Left lung (tissue), 10 donors: ENCODE data around the gene KRTAP5-11. TPM values are rescaled to one million over a fixed set of nuclear protein-coding genes. Genes with fewer than 3 reads are reported as not detected.

ENCODE experiments used
- ATAC-seq: fragments of 200-7000 bp; cut with Tn5 transposase; one replicate; pipeline ENCODE4 v1.9.1; 2020; ENCODE audit warnings: moderate library complexity
- DNase-seq, 4 donors: peaks; one replicate each; pipeline ENCODE4 v3.0.0-alpha.2; 2013 to 2020
- H3K27ac ChIP-seq, 2 donors: fragments of 200-600 bp; sonication (generic) in 1 of 2; one replicate each; pipeline versions ENCODE4 v1.5.0 to v1.8.0; 2020 to 2021
- H3K27me3 ChIP-seq, 2 donors: fragments of 200-600 bp; sonication (generic) in 1 of 2; one replicate each; pipeline versions ENCODE4 v1.5.0 to v1.8.0; 2020 to 2021
- H3K36me3 ChIP-seq, 2 donors: fragments of 200-600 bp; sonication (generic) in 1 of 2; one replicate each; pipeline versions ENCODE4 v1.5.0 to v1.8.0; 2020 to 2021
- H3K4me1 ChIP-seq, 2 donors: fragments of 200-600 bp; one replicate each; pipeline ENCODE4 v1.8.0; 2021
- H3K4me3 ChIP-seq, 2 donors: fragments of 200-600 bp; sonication (generic) in 1 of 2; one replicate each; pipeline versions ENCODE4 v1.5.0 to v1.8.0; 2020 to 2021; ENCODE audit warnings: mild to moderate bottlenecking in 1 of 2
- H3K9me3 ChIP-seq, 2 donors: fragments of 200-600 bp; sonication (generic) in 1 of 2; one replicate each; pipeline versions ENCODE4 v1.5.0 to v1.8.0; 2020 to 2021
- intact Hi-C, 2 donors: fragments of 100-400 bp; cut with DNase I; formaldehyde crosslinking; loops; one replicate each; pipeline versions ENCODE4 v1.11.2 to v1.14.2; 2022
- polyA plus RNA-seq, 6 donors: library from polyadenylated mRNA; unstranded; fragments of 120-200 nt; gene quantifications; one replicate each; pipeline ENCODE4 v1.2.1, GENCODE V29; 2013; ENCODE audit not compliant: insufficient read length in 6 of 6
- total RNA-seq, 2 donors: library from RNA; stranded (reverse); fragmentation: NEBNext Ultra II Directional; extraction: Animal tissue kit (Norgen Biotek cat#: 25700); gene quantifications; one replicate each; pipeline ENCODE4 v1.2.1, GENCODE V29; 2021
- TF ChIP-seq, protein P1 (sequence below), 2 donors: fragments of 200-600 bp; sonication (generic) in 1 of 2; IDR thresholded peaks; one replicate each; pipeline versions ENCODE4 v1.5.0 to v1.8.0; 2021; ENCODE audit warnings: antibody characterized with exemption in 2 of 2
- donor health status: DM: no; HTN: yes; CAD: no.
- donor health status: DM: no; HTN: no; CAD: no.

KRTAP5-11 gene
- total and polyA plus RNA-seq, 8 donors = 0.24 to 0.58 (median 0.41) TPM; not detected in 5

DNA sequence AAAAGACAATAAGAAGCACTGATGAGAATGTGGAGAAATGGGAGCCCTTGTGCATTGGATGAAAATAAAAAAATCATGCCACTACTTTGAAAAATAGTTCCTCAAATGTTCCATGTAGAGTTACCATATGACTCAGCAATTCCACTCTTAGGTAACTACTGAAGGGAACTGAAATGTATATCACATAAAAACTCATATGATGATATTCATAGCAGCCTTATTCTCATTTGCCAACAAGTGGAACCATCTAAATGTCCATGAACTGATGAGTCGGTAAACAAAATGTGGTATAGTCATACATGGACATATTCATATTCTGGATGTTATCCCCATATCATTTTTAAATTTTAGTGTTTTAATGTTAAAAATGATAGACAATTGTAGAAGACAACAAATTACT lies 31.0 kb downstream of the KRTAP5-11 start:
- no peaks in the 10 kb centered on the region for H3K9me3 ChIP-seq
- no peaks in the 10 kb centered on the region for H3K36me3 ChIP-seq
- intact Hi-C loops = no loop called here
- H3K4me3 ChIP-seq = no peak overlapping the region
- TF ChIP-seq, protein P1, sequence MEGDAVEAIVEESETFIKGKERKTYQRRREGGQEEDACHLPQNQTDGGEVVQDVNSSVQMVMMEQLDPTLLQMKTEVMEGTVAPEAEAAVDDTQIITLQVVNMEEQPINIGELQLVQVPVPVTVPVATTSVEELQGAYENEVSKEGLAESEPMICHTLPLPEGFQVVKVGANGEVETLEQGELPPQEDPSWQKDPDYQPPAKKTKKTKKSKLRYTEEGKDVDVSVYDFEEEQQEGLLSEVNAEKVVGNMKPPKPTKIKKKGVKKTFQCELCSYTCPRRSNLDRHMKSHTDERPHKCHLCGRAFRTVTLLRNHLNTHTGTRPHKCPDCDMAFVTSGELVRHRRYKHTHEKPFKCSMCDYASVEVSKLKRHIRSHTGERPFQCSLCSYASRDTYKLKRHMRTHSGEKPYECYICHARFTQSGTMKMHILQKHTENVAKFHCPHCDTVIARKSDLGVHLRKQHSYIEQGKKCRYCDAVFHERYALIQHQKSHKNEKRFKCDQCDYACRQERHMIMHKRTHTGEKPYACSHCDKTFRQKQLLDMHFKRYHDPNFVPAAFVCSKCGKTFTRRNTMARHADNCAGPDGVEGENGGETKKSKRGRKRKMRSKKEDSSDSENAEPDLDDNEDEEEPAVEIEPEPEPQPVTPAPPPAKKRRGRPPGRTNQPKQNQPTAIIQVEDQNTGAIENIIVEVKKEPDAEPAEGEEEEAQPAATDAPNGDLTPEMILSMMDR (IDR thresholded peaks at IDR 0.05) = no peak
- H3K27me3 ChIP-seq = no peaks in the 10 kb centered on the region
- ATAC-seq (no peak), DNase-seq (no peak)
- H3K27ac ChIP-seq = no peak overlapping the region
- no peaks in the 10 kb centered on the region for H3K4me1 ChIP-seq

DNA sequence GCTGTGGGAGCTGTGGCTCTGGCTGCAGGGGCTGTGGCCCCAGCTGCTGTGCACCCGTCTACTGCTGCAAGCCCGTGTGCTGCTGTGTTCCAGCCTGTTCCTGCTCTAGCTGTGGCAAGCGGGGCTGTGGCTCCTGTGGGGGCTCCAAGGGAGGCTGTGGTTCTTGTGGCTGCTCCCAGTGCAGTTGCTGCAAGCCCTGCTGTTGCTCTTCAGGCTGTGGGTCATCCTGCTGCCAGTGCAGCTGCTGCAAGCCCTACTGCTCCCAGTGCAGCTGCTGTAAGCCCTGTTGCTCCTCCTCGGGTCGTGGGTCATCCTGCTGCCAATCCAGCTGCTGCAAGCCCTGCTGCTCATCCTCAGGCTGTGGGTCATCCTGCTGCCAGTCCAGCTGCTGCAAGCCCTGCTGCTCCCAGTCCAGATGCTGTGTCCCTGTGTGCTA lies 33.9 kb downstream of the KRTAP5-11 start:
- H3K36me3 ChIP-seq = no peaks in the 10 kb centered on the region

DNA sequence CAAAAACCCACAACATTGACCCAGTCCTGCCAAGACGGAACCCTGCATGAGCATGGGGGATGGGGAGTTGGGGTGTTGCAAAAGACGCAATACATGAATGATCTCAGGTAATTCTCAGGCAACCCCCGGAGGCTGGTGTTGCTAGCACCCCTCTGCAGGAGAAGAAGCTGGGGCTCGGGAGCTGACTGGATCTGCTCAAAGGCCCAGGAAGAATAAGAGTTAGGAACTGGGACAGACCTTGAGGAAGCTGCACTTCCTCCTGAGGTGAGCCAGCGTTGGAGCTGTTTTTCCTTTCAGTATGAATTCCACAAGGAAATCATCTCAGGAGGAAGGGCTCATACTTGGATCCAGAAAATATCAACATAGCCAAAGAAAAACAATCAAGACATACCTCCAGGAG lies 34.6 kb downstream of the KRTAP5-11 start, which contains the start of gene KRTAP5-9:
Gene KRTAP5-9 (plus strand): TSS at position 301 of the 400 bp plus-strand sequence. CDS start 238 bp downstream, outside the sequence.
- ATAC-seq = no peak
- no peak for DNase-seq
- Histone ChIP-seq H3K4me1 (no peaks in the 10 kb centered on the region), H3K4me3 (no peak within 1 kb of the TSS), H3K9me3 (no peaks in the 10 kb centered on the region), H3K27ac (no peak within 1 kb of the TSS), H3K27me3 (no peaks in the 10 kb centered on the region), H3K36me3 (no peaks in the 10 kb centered on the region)
- intact Hi-C loops = no loop called here
- TF ChIP-seq, protein P1 (IDR thresholded peaks at IDR 0.05) = no peak

More for the DNA sequence above, 33.9 kb downstream of the KRTAP5-11 start:
- TF ChIP-seq, protein P1 (IDR thresholded peaks at IDR 0.05) = no peak
- H3K9me3 ChIP-seq = no peaks in the 10 kb centered on the region
- no peak overlapping the region for H3K27ac ChIP-seq
- H3K4me3 ChIP-seq = no peak overlapping the region
- H3K4me1 ChIP-seq = no peaks in the 10 kb centered on the region
- intact Hi-C loops = no loop called here
- DNase-seq = no peak
- H3K27me3 ChIP-seq = no peaks in the 10 kb centered on the region
- ATAC-seq = no peak

DNA sequence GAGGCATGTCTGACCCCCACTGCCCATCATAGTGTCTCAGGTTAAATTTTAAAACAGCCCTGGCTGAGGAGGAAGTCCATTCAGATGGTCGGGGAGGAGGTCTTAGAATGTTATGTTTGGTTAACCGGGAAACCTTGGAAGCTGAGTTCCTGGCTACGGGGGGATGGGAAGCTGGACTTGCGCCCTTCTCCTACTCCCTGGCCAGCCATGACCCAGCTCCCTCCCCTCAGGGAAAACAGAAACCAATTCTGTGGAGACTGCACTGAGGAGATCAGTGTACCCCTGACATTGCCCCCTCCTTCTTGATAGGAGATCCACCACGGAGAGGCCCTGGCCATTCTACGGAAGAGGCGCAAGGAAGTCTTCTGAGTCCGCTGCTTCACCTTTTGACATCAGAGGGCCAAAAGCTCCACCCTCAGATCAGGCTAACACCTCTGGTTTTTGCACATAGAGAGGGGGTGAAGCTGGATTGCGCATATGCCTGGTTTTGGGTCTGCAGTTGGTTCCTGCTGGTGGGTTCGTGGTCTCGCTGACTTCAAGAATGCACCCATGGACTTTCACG lies 37.2 kb downstream of the KRTAP5-11 start:
- no peak for DNase-seq
- no peaks in the 10 kb centered on the region for H3K36me3 ChIP-seq
- no peak for ATAC-seq
- H3K27me3 ChIP-seq = no peaks in the 10 kb centered on the region
- H3K27ac ChIP-seq = no peak overlapping the region
- H3K4me3 ChIP-seq = no peak overlapping the region
- TF ChIP-seq, protein P1 (IDR thresholded peaks at IDR 0.05) = no peak
- no peaks in the 10 kb centered on the region for H3K9me3 ChIP-seq
- intact Hi-C loops = no loop called here
- H3K4me1 ChIP-seq = no peaks in the 10 kb centered on the region

DNA sequence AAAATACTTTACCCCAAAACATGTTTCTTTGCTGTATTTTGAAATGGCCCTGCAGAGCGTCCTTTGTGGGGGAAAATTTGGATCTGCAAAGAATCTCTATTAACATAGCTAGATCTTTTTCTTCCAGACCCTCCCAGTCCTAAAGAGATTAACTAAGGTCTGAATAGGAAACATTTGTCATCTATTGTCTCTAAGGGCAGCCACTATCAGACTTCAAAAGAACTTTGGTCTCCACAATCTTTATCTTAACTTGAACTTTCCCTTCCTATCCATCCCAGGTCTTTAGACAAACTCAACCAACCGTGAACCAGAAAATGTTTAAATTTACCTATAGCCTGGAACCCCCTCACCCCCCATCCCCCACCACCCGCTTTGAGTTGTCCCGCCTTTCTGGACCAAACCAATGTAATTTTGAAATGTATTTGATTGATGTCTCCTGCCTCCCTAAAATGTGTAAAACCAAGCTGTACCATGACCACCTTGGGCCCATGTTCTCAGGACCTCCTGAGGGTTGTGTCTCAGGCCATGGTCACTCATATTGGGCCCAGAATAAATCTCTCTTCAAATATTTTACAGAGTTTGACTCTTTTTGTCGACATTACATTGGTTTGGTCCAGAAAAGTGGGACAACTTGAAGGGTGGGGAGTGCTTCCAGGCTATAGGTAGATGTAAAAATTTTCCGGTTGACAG lies 38.0 kb downstream of the KRTAP5-11 start:
- Histone ChIP-seq H3K4me1 (no peaks in the 10 kb centered on the region), H3K9me3 (no peaks in the 10 kb centered on the region), H3K27ac (no peak overlapping the region), H3K4me3 (no peak overlapping the region), H3K36me3 (no peaks in the 10 kb centered on the region), H3K27me3 (no peaks in the 10 kb centered on the region)
- TF ChIP-seq, protein P1 (IDR thresholded peaks at IDR 0.05) = no peak
- DNase-seq = no peak
- intact Hi-C loops = no loop called here
- no peak for ATAC-seq
